Tibial nerve (tissue), 3 donors: ENCODE measurements around the gene FRMD3.

ENCODE experiments used
- POLR2A ChIP-seq, 2 donors: fragments of 450-650 bp; IDR thresholded peaks; one replicate each; pipeline ENCODE4 v1.6.1; 2017; ENCODE audit warnings: antibody characterized with exemption in 2 of 2, mild to moderate bottlenecking in 2 of 2, moderate library complexity in 2 of 2
- TF ChIP-seq, protein P1 (sequence below), 5 experiments: fragments of 200-600 bp in 3 of 5; fragments of 450-650 bp in 2 of 5; sonication (generic) in 3 of 5; IDR thresholded peaks; one replicate each; pipeline ENCODE4 v1.5.1; 2016 to 2019; ENCODE audit warnings: antibody characterized with exemption in 5 of 5, mild to moderate bottlenecking in 3 of 5, moderate library complexity in 2 of 5

DNA sequence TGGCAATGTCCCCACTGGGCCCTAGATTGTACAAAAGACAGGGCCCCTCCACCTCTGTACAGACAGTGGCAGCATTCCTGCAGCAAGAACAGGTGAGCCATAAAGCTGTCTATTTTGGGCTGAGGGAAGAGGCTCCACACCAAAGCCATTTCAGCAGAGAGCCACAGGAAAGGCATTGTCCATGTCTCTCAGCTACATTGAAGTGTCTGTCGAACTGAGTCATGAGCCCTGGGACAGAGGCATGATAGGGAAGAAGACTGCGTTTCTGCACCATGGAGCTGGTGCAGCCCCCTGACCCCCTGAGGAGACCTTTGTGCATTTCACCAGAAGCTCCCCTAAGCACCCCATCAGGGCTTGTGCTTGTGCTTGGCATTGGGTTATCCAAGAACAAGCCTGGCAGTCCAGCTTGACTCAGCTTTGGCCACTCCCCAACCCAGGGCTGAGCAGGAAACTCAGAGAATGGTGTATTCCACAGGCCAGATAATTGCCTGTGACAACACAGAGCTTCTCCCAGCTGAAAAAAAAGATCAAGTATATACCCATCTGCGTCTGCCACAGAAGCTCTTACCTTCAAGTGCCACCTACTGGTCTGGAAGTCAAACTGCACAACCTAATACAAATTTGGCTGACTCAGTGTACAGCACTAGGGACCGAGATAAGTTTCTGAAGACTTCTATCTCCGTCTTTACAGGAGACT, 5.9 kb upstream of the FRMD3 start:
- TF ChIP-seq, protein P1, sequence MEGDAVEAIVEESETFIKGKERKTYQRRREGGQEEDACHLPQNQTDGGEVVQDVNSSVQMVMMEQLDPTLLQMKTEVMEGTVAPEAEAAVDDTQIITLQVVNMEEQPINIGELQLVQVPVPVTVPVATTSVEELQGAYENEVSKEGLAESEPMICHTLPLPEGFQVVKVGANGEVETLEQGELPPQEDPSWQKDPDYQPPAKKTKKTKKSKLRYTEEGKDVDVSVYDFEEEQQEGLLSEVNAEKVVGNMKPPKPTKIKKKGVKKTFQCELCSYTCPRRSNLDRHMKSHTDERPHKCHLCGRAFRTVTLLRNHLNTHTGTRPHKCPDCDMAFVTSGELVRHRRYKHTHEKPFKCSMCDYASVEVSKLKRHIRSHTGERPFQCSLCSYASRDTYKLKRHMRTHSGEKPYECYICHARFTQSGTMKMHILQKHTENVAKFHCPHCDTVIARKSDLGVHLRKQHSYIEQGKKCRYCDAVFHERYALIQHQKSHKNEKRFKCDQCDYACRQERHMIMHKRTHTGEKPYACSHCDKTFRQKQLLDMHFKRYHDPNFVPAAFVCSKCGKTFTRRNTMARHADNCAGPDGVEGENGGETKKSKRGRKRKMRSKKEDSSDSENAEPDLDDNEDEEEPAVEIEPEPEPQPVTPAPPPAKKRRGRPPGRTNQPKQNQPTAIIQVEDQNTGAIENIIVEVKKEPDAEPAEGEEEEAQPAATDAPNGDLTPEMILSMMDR (IDR thresholded peaks at IDR 0.05): peak; percentile 51 to 70 (median 59)
- no peak for TF ChIP-seq POLR2A (IDR thresholded peaks at IDR 0.05)
